ENCODE measurements around the gene TRAK1.

DNA sequence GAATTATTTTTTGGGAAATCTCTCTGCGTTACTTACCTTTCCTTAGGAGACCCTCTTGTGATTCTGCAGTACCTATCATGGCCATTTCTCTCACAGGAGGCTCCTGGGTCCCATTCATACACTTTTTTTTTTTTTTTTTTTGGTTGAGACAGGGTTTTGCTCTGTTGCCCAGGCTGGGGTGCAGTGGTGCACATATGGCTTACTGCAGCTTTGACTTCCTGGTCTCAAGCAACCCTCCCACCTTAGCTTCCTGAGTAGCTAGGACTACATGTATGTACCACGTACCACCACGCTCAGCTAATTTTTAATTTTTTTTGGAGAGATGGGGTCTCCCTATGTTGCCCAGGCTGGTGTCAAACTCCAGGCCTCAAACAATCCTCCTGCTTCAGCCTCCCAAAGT is 36.1 kb downstream of the TRAK1 start:
- TF ChIP-seq, protein P1, sequence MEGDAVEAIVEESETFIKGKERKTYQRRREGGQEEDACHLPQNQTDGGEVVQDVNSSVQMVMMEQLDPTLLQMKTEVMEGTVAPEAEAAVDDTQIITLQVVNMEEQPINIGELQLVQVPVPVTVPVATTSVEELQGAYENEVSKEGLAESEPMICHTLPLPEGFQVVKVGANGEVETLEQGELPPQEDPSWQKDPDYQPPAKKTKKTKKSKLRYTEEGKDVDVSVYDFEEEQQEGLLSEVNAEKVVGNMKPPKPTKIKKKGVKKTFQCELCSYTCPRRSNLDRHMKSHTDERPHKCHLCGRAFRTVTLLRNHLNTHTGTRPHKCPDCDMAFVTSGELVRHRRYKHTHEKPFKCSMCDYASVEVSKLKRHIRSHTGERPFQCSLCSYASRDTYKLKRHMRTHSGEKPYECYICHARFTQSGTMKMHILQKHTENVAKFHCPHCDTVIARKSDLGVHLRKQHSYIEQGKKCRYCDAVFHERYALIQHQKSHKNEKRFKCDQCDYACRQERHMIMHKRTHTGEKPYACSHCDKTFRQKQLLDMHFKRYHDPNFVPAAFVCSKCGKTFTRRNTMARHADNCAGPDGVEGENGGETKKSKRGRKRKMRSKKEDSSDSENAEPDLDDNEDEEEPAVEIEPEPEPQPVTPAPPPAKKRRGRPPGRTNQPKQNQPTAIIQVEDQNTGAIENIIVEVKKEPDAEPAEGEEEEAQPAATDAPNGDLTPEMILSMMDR (conservative IDR thresholded peaks at IDR 0.05; ENCODE audit: low read length): no peak
- TF ChIP-seq EZH2phosphoT487 (IDR thresholded peaks at IDR 0.05; ENCODE audit: borderline replicate concordance): no peak
